ENCODE data around the gene TRPV5.

DNA sequence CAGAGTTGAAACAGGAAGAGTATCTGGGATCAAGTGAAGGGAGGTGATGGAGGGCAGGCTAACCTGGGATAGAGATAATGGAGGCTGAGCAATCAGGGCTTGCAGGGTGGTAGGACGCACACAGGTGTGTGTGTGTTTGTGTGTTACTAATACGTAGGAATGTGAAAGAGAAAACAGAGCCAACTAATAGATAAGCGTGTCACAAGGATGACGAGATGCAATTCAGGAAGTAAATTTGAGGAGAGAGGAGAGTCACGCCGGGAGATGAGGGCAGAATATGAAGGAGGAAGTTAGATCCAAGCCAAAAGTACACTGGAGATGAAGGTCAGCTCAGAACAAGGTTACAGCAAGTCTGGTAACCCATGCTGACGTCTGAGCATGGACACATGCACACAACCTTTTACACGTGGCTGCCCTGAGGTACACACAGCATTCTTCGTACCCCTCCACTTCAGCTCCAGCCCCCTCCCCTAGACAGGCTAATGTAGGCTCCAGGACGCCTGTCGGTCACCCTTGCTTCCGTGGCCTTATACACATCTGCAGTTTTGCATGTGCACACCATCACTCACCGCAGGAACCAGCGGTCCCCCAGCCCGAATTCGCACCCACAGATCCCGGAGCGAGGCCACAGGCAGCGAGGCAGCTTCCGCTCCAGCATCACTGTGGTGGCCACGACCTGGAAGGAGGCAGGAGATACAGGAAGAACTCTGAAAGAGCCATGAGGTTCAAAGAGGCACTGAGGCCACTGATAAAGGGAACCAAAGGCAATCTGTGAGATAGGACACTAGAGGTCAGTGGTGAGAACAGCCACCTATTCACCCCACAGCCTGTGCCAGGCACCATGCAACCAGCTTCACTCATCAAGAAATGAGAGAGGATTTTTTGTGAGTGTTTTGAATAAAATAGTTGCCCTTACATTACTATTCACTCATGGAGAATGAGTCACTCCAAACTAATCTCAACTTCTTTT lies 24.3 kb downstream of the TRPV5 start:
- TF ChIP-seq TAF1 (IDR thresholded peaks at IDR 0.05; ENCODE audit: low read depth, low read length) (no peak), SIN3A (conservative IDR thresholded peaks at IDR 0.05 in 1 of 2, IDR thresholded peaks at IDR 0.05 in 1 of 2; ENCODE audit: low read depth in 1 of 2, low read length in 2 of 2) (no peak), SRF (IDR thresholded peaks at IDR 0.05; ENCODE audit: low read depth, low read length) (no peak), RAD21 (IDR thresholded peaks at IDR 0.05 in 1 of 2, conservative IDR thresholded peaks at IDR 0.05 in 1 of 2; ENCODE audit: low read depth in 2 of 2, low read length in 2 of 2) (peak; percentile 43 to 55), CHD1 (IDR thresholded peaks at IDR 0.05; ENCODE audit: low read depth, low read length) (no peak), POLR2A (IDR thresholded peaks at IDR 0.05; ENCODE audit: control extremely low read depth in 1 of 2, low read depth in 2 of 2, low read length in 2 of 2) (no peak), NRF1 (IDR thresholded peaks at IDR 0.05; ENCODE audit: low read depth, low read length) (no peak), HDAC2 (IDR thresholded peaks at IDR 0.05; ENCODE audit: borderline replicate concordance in 1 of 2, low read depth in 2 of 2, low read length in 2 of 2) (no peak), ASH2L (IDR thresholded peaks at IDR 0.05; ENCODE audit: low read length) (no peak), RBBP5 (IDR thresholded peaks at IDR 0.05; ENCODE audit: borderline replicate concordance, low read depth, low read length) (no peak)
- TF ChIP-seq, protein P1, sequence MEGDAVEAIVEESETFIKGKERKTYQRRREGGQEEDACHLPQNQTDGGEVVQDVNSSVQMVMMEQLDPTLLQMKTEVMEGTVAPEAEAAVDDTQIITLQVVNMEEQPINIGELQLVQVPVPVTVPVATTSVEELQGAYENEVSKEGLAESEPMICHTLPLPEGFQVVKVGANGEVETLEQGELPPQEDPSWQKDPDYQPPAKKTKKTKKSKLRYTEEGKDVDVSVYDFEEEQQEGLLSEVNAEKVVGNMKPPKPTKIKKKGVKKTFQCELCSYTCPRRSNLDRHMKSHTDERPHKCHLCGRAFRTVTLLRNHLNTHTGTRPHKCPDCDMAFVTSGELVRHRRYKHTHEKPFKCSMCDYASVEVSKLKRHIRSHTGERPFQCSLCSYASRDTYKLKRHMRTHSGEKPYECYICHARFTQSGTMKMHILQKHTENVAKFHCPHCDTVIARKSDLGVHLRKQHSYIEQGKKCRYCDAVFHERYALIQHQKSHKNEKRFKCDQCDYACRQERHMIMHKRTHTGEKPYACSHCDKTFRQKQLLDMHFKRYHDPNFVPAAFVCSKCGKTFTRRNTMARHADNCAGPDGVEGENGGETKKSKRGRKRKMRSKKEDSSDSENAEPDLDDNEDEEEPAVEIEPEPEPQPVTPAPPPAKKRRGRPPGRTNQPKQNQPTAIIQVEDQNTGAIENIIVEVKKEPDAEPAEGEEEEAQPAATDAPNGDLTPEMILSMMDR (IDR thresholded peaks at IDR 0.05; ENCODE audit: control extremely low read depth in 1 of 3, insufficient read depth in 1 of 3, low read depth in 1 of 3, low read length in 3 of 3), result peak; percentile 41 to 72 (median 53)
- TF ChIP-seq, protein P2, sequence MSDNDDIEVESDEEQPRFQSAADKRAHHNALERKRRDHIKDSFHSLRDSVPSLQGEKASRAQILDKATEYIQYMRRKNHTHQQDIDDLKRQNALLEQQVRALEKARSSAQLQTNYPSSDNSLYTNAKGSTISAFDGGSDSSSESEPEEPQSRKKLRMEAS (IDR thresholded peaks at IDR 0.05), result no peak

Measured in H1 (cell line).